Endodermal cell (in vitro differentiated cells): ENCODE results near the gene GPS2. TPM values are rescaled to one million over a fixed set of nuclear protein-coding genes. Genes with fewer than 3 reads are reported as not detected.

ENCODE experiments used
- DNase-seq: peaks from one replicate; pipeline ENCODE4 v3.0.0-alpha.2; 2017
- H3K27ac ChIP-seq: 2 replicates; pipeline ENCODE4 v1.5.1; 2013; ENCODE audit warnings: mild to moderate bottlenecking, low read depth, low read length, moderate library complexity
- H3K27me3 ChIP-seq: 2 replicates; pipeline ENCODE4 v1.6.1; 2013; ENCODE audit warnings: mild to moderate bottlenecking, low read length, moderate library complexity; ENCODE audit not compliant: insufficient read depth, control insufficient read depth, poor library complexity, severe bottlenecking
- H3K36me3 ChIP-seq: 2 replicates; pipeline ENCODE4 v1.7.0; 2013; ENCODE audit warnings: mild to moderate bottlenecking, low read length, moderate library complexity; ENCODE audit not compliant: control insufficient read depth, insufficient read depth
- H3K4me1 ChIP-seq: one replicate; pipeline ENCODE4 v1.7.0; 2013; ENCODE audit warnings: low read length; ENCODE audit not compliant: control insufficient read depth, insufficient read depth
- H3K4me3 ChIP-seq: 2 replicates; pipeline ENCODE4 v1.5.1; 2013; ENCODE audit warnings: mild to moderate bottlenecking, low read length, moderate library complexity
- H3K9ac ChIP-seq: 2 replicates; pipeline ENCODE4 v1.6.1; 2013; ENCODE audit warnings: mild to moderate bottlenecking, low read length, moderate library complexity; ENCODE audit not compliant: poor library complexity, severe bottlenecking; ENCODE audit errors: extremely low read depth
- H3K9me3 ChIP-seq: 2 replicates; pipeline ENCODE4 v1.6.1; 2013; ENCODE audit warnings: mild to moderate bottlenecking, low read length, moderate library complexity; ENCODE audit not compliant: control insufficient read depth
- H3K27ac Mint-ChIP-seq: 2 replicates; pipeline ENCODE4 v1.8.0; 2020; ENCODE audit warnings: mixed read lengths
- H3K27me3 Mint-ChIP-seq: 2 replicates; pipeline ENCODE4 v1.8.0; 2021; ENCODE audit warnings: mild to moderate bottlenecking, mixed read lengths; ENCODE audit not compliant: insufficient read depth
- H3K36me3 Mint-ChIP-seq: 2 replicates; pipeline ENCODE4 v1.8.0; 2020; ENCODE audit warnings: low read depth, mixed read lengths
- H3K4me1 Mint-ChIP-seq: 2 replicates; pipeline ENCODE4 v1.8.0; 2020; ENCODE audit warnings: mixed read lengths
- H3K4me3 Mint-ChIP-seq: 2 replicates; pipeline ENCODE4 v1.8.0; 2020; ENCODE audit warnings: mild to moderate bottlenecking, moderate library complexity, mixed read lengths
- H3K9me3 Mint-ChIP-seq: 2 replicates; pipeline ENCODE4 v1.8.0; 2020; ENCODE audit warnings: mild to moderate bottlenecking, mixed read lengths
- CTCF ChIP-seq: fragments of 200-600 bp; sonication (generic); conservative IDR thresholded peaks from 2 replicates; pipeline ENCODE4 v1.5.0; 2021; ENCODE audit warnings: antibody characterized with exemption, mild to moderate bottlenecking
- WGBS, 2 experiments: methylation state at CpG; one replicate each; pipeline versions ENCODE4 v1.1.5 to v1.1.7; 2013; ENCODE audit warnings: missing lambda C conversion rate in 2 of 2, mixed read lengths in 1 of 2; ENCODE audit not compliant: insufficient coverage in 1 of 2, insufficient read length in 1 of 2; 5-methylcytosine and 5-hydroxymethylcytosine counted together
- total RNA-seq, 2 donors: library from RNA; stranded (reverse); fragmentation: NEBNext Ultra II Directional in 1 of 2; extraction: Animal tissue kit (Norgen Biotek cat#: 25700) in 1 of 2; gene quantifications; 2 replicates in 1 of 2; 3 replicates in 1 of 2; pipeline ENCODE4 v1.2.1, GENCODE V29; 2021

GPS2 gene
- total RNA-seq, 2 donors from 2014 or later: 43.6 to 47.2 TPM

GRCh38 chr17:7296189-7296861 is 18.8 kb downstream of the GPS2 start:
- no peaks in the 10 kb centered on the region for H3K36me3 Mint-ChIP-seq
- Histone ChIP-seq H3K9ac (no peak overlapping the region), H3K4me1 (no peaks in the 10 kb centered on the region), H3K9me3 (no peaks in the 10 kb centered on the region), H3K36me3 (no peaks in the 10 kb centered on the region), H3K4me3 (no peak overlapping the region), H3K27ac (no peak overlapping the region), H3K27me3 (peaks cover 62% of the 10 kb centered on the region)
- H3K4me1 Mint-ChIP-seq: peaks cover 3% of the 10 kb centered on the region
- 13 to 23% methylated on average over 10 to 51 of the region's 51 CpGs for WGBS, 2 experiments
- no peak overlapping the region for H3K4me3 Mint-ChIP-seq
- peak; percentile 97 for TF ChIP-seq CTCF
- DNase-seq: peak; percentile 98
- no peaks in the 10 kb centered on the region for H3K9me3 Mint-ChIP-seq
- no peak overlapping the region for H3K27ac Mint-ChIP-seq
- peaks cover 73% of the 10 kb centered on the region for H3K27me3 Mint-ChIP-seq

- Mint-ChIP-seq H3K27me3 (peaks cover 79% of the 10 kb centered on the region), H3K9me3 (no peaks in the 10 kb centered on the region), H3K4me1 (peaks cover 3% of the 10 kb centered on the region), H3K27ac (no peak overlapping the region), H3K4me3 (peak overlapping the region; percentile 22), H3K36me3 (no peaks in the 10 kb centered on the region)
- Histone ChIP-seq H3K27ac (no peak overlapping the region), H3K9ac (no peak overlapping the region), H3K9me3 (no peaks in the 10 kb centered on the region), H3K4me1 (no peaks in the 10 kb centered on the region), H3K36me3 (no peaks in the 10 kb centered on the region), H3K4me3 (no peak overlapping the region), H3K27me3 (peaks cover 68% of the 10 kb centered on the region)
- WGBS, 2 experiments: 73 to 76% methylated on average over 40 to 42 of the region's 42 CpGs
- peak; percentile 49 for TF ChIP-seq CTCF
- peak; percentile 77 for DNase-seq
These were observed 19.7 kb downstream of the GPS2 start for GRCh38 chr17:7295230-7296180.

- Mint-ChIP-seq H3K4me1 (peaks cover 3% of the 10 kb centered on the region), H3K9me3 (no peaks in the 10 kb centered on the region), H3K4me3 (peak within 1 kb of the TSS; percentile 40), H3K27me3 (peaks cover 76% of the 10 kb centered on the region), H3K27ac (no peak within 1 kb of the TSS), H3K36me3 (no peaks in the 10 kb centered on the region)
- TF ChIP-seq CTCF: no peak
- Histone ChIP-seq H3K36me3 (no peaks in the 10 kb centered on the region), H3K4me1 (no peaks in the 10 kb centered on the region), H3K9ac (no peak within 1 kb of the TSS), H3K27ac (no peak within 1 kb of the TSS), H3K9me3 (no peaks in the 10 kb centered on the region), H3K27me3 (peaks cover 68% of the 10 kb centered on the region), H3K4me3 (peak within 1 kb of the TSS; percentile 5)
- WGBS, 2 experiments: 3 to 9% methylated on average over 18 to 55 of the region's 57 CpGs
- DNase-seq: peak; percentile 100
These were observed 20.5 kb downstream of the GPS2 start, which contains the start of gene YBX2 for GRCh38 chr17:7294614-7295153. YBX2 (minus strand) TSS chr17:7294639; CDS start chr17:7294500, 139 bp downstream.
